Measurements from ENCODE around the gene CPLX4. TPM values are rescaled to one million over a fixed set of nuclear protein-coding genes. Genes with fewer than 3 reads are reported as not detected.

Gene CPLX4
- total RNA-seq, 1 donor = not detected

GRCh38 chr18:59352250-59352855 is 33.9 kb upstream of the CPLX4 start:
- H3K27me3 ChIP-seq (ENCODE audit: insufficient read depth, low read length) = no peaks in the 10 kb centered on the region
- no peak overlapping the region for H3K4me3 ChIP-seq (ENCODE audit: insufficient read depth, low read length)
- H3K4me1 ChIP-seq (ENCODE audit: insufficient read depth, low read length) = peaks cover 15% of the 10 kb centered on the region
- peaks cover 31% of the 10 kb centered on the region for H3K79me2 ChIP-seq (ENCODE audit: insufficient read depth, low read length)
- no peak for DNase-seq (ENCODE audit: insufficient read length, low spot score, missing footprints)
- no peak overlapping the region for H2AFZ ChIP-seq (ENCODE audit: low read length)
- TF ChIP-seq CTCF (IDR thresholded peaks at IDR 0.05; ENCODE audit: extremely low read depth, low read depth, low read length) = no peak
- H3K4me2 ChIP-seq (ENCODE audit: insufficient read depth, low read length) = no peak overlapping the region
- no peaks in the 10 kb centered on the region for H3K9me3 ChIP-seq (ENCODE audit: low read depth, low read length)
- peaks cover 37% of the 10 kb centered on the region for H4K20me1 ChIP-seq (ENCODE audit: insufficient read depth, low read length)
- peaks cover 78% of the 10 kb centered on the region for H3K36me3 ChIP-seq (ENCODE audit: insufficient read depth, low read length)
- no peak overlapping the region for H3K27ac ChIP-seq (ENCODE audit: low read depth, low read length)

- Histone ChIP-seq H3K27me3 (ENCODE audit: insufficient read depth, low read length) (no peaks in the 10 kb centered on the region), H3K27ac (ENCODE audit: low read depth, low read length) (no peak overlapping the region), H3K79me2 (ENCODE audit: insufficient read depth, low read length) (peaks cover 60% of the 10 kb centered on the region), H2AFZ (ENCODE audit: low read length) (no peak overlapping the region), H3K9me3 (ENCODE audit: low read depth, low read length) (no peaks in the 10 kb centered on the region), H3K4me2 (ENCODE audit: insufficient read depth, low read length) (no peak overlapping the region), H4K20me1 (ENCODE audit: insufficient read depth, low read length) (peaks cover 35% of the 10 kb centered on the region), H3K4me1 (ENCODE audit: insufficient read depth, low read length) (no peaks in the 10 kb centered on the region), H3K4me3 (ENCODE audit: insufficient read depth, low read length) (no peak overlapping the region), H3K36me3 (ENCODE audit: insufficient read depth, low read length) (peaks cover 83% of the 10 kb centered on the region)
- DNase-seq (ENCODE audit: insufficient read length, low spot score, missing footprints) = no peak
- no peak for TF ChIP-seq CTCF (IDR thresholded peaks at IDR 0.05; ENCODE audit: extremely low read depth, low read depth, low read length)
Observed at GRCh38 chr18:59345556-59345955, 27.1 kb upstream of the CPLX4 start.

GRCh38 chr18:59344996-59345395 is 26.5 kb upstream of the CPLX4 start:
- no peak for DNase-seq (ENCODE audit: insufficient read length, low spot score, missing footprints)
- Histone ChIP-seq H4K20me1 (ENCODE audit: insufficient read depth, low read length) (peaks cover 38% of the 10 kb centered on the region), H3K27me3 (ENCODE audit: insufficient read depth, low read length) (no peaks in the 10 kb centered on the region), H3K4me1 (ENCODE audit: insufficient read depth, low read length) (no peaks in the 10 kb centered on the region), H3K36me3 (ENCODE audit: insufficient read depth, low read length) (peaks cover 88% of the 10 kb centered on the region), H3K4me2 (ENCODE audit: insufficient read depth, low read length) (no peak overlapping the region), H3K9me3 (ENCODE audit: low read depth, low read length) (no peaks in the 10 kb centered on the region), H3K27ac (ENCODE audit: low read depth, low read length) (no peak overlapping the region), H2AFZ (ENCODE audit: low read length) (no peak overlapping the region), H3K79me2 (ENCODE audit: insufficient read depth, low read length) (peaks cover 63% of the 10 kb centered on the region), H3K4me3 (ENCODE audit: insufficient read depth, low read length) (no peak overlapping the region)
- no peak for TF ChIP-seq CTCF (IDR thresholded peaks at IDR 0.05; ENCODE audit: extremely low read depth, low read depth, low read length)

- Histone ChIP-seq H3K36me3 (ENCODE audit: insufficient read depth, low read length) (peaks cover 88% of the 10 kb centered on the region), H3K4me2 (ENCODE audit: insufficient read depth, low read length) (no peak overlapping the region), H3K79me2 (ENCODE audit: insufficient read depth, low read length) (peaks cover 71% of the 10 kb centered on the region), H3K27me3 (ENCODE audit: insufficient read depth, low read length) (no peaks in the 10 kb centered on the region), H3K4me3 (ENCODE audit: insufficient read depth, low read length) (no peak overlapping the region), H3K9me3 (ENCODE audit: low read depth, low read length) (no peaks in the 10 kb centered on the region), H4K20me1 (ENCODE audit: insufficient read depth, low read length) (peaks cover 46% of the 10 kb centered on the region), H2AFZ (ENCODE audit: low read length) (no peak overlapping the region), H3K4me1 (ENCODE audit: insufficient read depth, low read length) (no peaks in the 10 kb centered on the region), H3K27ac (ENCODE audit: low read depth, low read length) (no peak overlapping the region)
- no peak for TF ChIP-seq CTCF (IDR thresholded peaks at IDR 0.05; ENCODE audit: extremely low read depth, low read depth, low read length)
- no peak for DNase-seq (ENCODE audit: insufficient read length, low spot score, missing footprints)
Observed at GRCh38 chr18:59343926-59344325, 25.5 kb upstream of the CPLX4 start.
